ENCODE measurements around the gene MAOB. TPM values are rescaled to one million over a fixed set of nuclear protein-coding genes. Genes with fewer than 3 reads are reported as not detected.

MAOB gene
- total RNA-seq, 3 donors from 2014 or later: 4.3 to 32.6 (median 6.6) TPM

DNA sequence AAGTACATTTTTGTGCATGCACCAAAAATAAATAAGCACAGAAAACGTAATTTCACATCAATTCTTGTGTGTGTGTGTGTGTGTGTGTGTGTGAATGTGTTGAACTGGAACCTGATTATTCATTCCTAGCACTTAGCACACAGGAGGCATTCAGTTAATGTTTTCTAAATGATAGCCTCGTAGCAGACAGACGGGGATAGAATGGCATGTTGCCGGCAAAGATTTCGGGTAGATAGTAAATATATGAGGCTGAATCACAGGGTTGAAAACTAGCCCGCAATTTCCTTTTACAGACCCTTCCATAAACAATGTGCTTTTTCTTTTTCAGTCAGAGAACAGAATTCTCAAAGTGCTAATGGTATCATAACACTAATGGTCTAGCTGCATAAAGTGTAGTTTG lies 13.5 kb downstream of the MAOB start:
- Histone ChIP-seq H3K9me3 (no peaks in the 10 kb centered on the region), H3K36me3 (ENCODE audit: low read depth) (no peaks in the 10 kb centered on the region), H3K4me3 (no peak overlapping the region), H3K4me1 (ENCODE audit: low read depth) (no peaks in the 10 kb centered on the region)
- no peak for ATAC-seq
- TF ChIP-seq, protein P1, sequence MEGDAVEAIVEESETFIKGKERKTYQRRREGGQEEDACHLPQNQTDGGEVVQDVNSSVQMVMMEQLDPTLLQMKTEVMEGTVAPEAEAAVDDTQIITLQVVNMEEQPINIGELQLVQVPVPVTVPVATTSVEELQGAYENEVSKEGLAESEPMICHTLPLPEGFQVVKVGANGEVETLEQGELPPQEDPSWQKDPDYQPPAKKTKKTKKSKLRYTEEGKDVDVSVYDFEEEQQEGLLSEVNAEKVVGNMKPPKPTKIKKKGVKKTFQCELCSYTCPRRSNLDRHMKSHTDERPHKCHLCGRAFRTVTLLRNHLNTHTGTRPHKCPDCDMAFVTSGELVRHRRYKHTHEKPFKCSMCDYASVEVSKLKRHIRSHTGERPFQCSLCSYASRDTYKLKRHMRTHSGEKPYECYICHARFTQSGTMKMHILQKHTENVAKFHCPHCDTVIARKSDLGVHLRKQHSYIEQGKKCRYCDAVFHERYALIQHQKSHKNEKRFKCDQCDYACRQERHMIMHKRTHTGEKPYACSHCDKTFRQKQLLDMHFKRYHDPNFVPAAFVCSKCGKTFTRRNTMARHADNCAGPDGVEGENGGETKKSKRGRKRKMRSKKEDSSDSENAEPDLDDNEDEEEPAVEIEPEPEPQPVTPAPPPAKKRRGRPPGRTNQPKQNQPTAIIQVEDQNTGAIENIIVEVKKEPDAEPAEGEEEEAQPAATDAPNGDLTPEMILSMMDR (IDR thresholded peaks at IDR 0.05): no peak
- no peak for DNase-seq
- intact Hi-C loops (cut with DNase I, micrococcal nuclease): no loop called here

DNA sequence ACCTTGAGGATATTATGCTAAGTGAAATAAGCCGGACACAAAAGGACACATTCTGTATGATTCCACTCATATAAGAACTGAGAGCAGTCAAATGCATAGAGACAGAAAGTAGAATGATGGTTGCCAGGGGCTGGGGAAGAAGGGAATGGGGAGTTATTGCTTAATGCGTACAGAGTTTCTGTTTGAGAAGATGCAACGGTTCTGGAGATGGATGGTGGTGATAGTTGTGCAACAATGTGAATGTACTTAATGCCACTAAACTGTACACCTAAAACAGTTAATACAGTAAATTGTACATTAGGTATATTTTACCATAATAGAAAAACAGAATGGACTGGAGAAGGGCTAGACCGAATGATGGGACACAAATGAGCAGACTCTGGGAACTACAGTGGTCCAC lies 15.8 kb downstream of the MAOB start:
- TF ChIP-seq, protein P1 (IDR thresholded peaks at IDR 0.05): no peak
- intact Hi-C loops (cut with DNase I, micrococcal nuclease): no loop called here
- DNase-seq: no peak
- ATAC-seq: no peak
- Histone ChIP-seq H3K4me3 (no peak overlapping the region), H3K9me3 (no peaks in the 10 kb centered on the region), H3K36me3 (ENCODE audit: low read depth) (no peaks in the 10 kb centered on the region), H3K4me1 (ENCODE audit: low read depth) (no peaks in the 10 kb centered on the region)

DNA sequence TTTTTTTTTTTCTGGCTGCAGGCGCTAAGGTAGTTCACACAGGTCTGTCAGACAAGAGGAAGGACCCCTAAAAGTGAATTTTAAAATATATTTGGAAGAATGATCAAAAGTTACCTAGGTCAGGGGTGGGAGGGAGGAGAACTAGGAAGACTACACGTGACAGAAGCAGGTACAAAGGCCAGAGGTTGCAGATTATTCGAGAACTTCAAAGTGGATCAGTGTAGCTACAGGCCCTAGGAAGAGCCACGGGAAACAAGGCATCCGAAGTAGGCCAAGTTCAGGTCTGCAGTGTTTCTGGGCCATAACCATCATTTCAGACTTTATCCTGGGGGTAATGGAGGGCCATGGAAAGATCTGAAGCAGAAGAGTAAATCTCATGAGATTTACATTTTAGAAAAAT lies 16.5 kb downstream of the MAOB start:
- H3K9me3 ChIP-seq: no peaks in the 10 kb centered on the region
- TF ChIP-seq, protein P1 (IDR thresholded peaks at IDR 0.05): no peak
- DNase-seq (no peak), ATAC-seq (no peak)
- no peaks in the 10 kb centered on the region for H3K4me1 ChIP-seq (ENCODE audit: low read depth)
- no peaks in the 10 kb centered on the region for H3K36me3 ChIP-seq (ENCODE audit: low read depth)
- intact Hi-C loops (cut with DNase I, micrococcal nuclease): no loop called here
- H3K4me3 ChIP-seq: no peak overlapping the region

DNA sequence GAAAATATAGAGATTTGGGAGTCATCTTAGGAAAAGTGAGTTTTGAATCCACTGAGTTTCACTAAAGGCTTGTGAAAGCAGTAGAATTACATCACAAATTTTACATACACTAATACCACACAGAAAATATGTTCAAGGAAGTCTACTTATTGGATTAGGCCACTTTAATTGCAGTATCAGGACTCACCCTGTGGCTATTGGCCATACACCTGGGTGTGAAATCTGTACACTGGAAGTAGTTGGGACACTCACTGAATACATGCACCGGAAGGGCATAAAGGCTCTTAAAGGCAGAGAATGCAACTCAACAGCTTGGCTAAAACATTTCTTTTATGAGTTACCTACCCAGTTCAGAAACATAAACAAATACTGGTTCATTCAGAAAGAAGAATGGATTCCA lies 19.8 kb downstream of the MAOB start:
- DNase-seq: no peak
- no peaks in the 10 kb centered on the region for H3K4me1 ChIP-seq (ENCODE audit: low read depth)
- no peaks in the 10 kb centered on the region for H3K36me3 ChIP-seq (ENCODE audit: low read depth)
- TF ChIP-seq, protein P1 (IDR thresholded peaks at IDR 0.05): no peak
- H3K9me3 ChIP-seq: no peaks in the 10 kb centered on the region
- no peak for ATAC-seq
- H3K4me3 ChIP-seq: no peak overlapping the region
- intact Hi-C loops (cut with DNase I, micrococcal nuclease): no loop called here

DNA sequence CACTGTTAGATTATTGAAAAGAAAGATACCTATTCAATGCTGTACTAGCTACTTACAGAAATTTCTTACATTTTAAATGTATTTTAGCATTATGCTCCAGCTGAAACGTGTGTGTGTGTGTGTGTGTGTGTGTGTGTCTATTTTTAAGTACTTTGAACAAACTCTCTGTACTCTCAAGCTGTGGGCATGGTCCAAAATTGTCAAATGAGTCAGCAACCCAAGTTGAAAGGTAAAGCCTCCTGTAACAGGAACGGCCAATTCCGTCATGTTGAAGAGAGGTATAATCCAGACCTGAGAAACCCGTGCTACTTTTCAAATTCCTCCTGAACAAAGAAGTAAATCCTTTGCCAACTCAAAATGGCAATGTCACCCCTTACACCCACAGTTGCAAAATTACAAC lies 20.5 kb downstream of the MAOB start:
- H3K36me3 ChIP-seq (ENCODE audit: low read depth): no peaks in the 10 kb centered on the region
- H3K9me3 ChIP-seq: no peaks in the 10 kb centered on the region
- TF ChIP-seq, protein P1 (IDR thresholded peaks at IDR 0.05): no peak
- ATAC-seq: no peak
- intact Hi-C loops (cut with DNase I, micrococcal nuclease): no loop called here
- DNase-seq: no peak
- no peaks in the 10 kb centered on the region for H3K4me1 ChIP-seq (ENCODE audit: low read depth)
- no peak overlapping the region for H3K4me3 ChIP-seq
